GM12864 (cell line): ENCODE measurements around the gene OSTC.

Experiments used
- DNase-seq: peaks from one replicate; pipeline ENCODE4 v3.0.0-alpha.2; 2011; ENCODE audit warnings: low read depth
- H3K4me3 ChIP-seq: 2 replicates; pipeline ENCODE4 v1.5.1; 2011; ENCODE audit warnings: mild to moderate bottlenecking, low read depth, low read length, control low read depth
- CTCF ChIP-seq: IDR thresholded peaks from 2 replicates; pipeline ENCODE4 v1.5.1; 2011; ENCODE audit warnings: low read depth, mild to moderate bottlenecking, moderate library complexity, low read length, control low read depth, inconsistent platforms; ENCODE audit errors: missing control alignments

The OSTC gene

DNA sequence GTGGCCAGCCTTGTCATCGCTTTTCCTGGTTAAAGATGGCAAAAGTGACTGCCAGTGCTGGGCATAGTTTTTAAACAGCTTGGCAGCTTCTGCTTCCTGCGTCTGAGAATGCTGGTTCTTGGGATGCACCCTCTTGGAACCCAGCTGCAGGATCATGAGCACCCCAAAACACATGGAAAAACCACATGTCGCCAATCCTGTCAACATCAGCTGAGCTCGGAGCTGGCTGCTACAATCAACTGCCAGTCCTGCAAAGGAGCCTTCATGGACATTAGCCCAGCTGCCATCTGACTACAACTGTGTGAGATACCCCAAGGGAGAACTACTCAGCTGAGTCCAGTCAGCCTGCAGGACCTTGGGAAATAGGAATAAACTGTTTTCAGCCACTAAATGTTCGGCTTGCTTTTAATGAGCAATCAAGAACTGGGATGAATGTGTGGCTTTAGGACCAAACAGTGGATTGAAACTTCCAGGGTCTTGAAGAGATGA, 31.0 kb downstream of the OSTC start:
- DNase-seq: no peak
- no peak overlapping the region for H3K4me3 ChIP-seq
- no peak for TF ChIP-seq CTCF

- TF ChIP-seq CTCF: no peak
- DNase-seq: no peak
- H3K4me3 ChIP-seq: no peak overlapping the region
Measured at GRCh38 chr4:108683479-108683878, 33.1 kb downstream of the OSTC start.

- TF ChIP-seq CTCF: no peak
- DNase-seq: no peak
Measured at GRCh38 chr4:108685036-108685686, 34.8 kb downstream of the OSTC start.

DNA sequence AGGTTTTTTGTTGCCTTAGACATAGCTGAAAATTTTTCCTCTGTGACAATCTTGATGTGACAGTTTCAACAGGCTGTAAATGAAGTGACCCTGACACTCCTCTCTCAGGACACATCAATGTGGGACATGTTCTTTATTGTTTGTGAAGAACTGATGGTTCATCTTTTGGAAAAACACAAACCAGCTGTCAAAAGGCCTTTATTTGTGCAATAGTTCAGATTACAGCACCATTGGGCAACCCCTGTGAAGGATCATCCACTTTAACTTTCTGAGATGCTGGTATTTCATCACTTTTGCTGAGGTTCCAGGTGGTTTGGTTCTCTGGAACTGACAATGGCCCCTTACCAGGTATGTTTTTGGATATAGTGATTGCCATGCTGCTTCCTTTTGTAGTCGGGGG, 40.3 kb downstream of the OSTC start:
- DNase-seq: no peak
- H3K4me3 ChIP-seq: no peak overlapping the region
- no peak for TF ChIP-seq CTCF

More at GRCh38 chr4:108685036-108685686, 34.8 kb downstream of the OSTC start:
- no peak overlapping the region for H3K4me3 ChIP-seq

DNA sequence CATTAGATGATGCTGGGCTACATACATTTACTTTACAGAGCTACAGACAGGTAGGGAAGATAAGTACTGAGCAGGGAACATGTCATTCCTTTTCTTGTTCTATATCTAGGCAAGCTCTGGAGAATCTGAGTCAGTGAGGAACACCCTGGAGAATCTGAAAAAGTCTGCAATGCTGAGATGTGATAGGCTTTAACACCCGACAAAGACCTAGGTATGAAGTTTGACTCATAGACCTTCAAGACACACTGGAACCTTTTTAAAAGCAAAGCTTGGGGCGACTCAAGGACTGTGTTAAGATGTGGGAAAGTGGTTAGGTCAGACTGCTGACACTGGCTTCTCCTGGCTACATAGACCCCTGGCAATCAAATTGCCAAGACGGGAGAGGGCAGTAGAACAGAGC, 42.8 kb downstream of the OSTC start:
- no peak for TF ChIP-seq CTCF
- H3K4me3 ChIP-seq: no peak overlapping the region
- no peak for DNase-seq

DNA sequence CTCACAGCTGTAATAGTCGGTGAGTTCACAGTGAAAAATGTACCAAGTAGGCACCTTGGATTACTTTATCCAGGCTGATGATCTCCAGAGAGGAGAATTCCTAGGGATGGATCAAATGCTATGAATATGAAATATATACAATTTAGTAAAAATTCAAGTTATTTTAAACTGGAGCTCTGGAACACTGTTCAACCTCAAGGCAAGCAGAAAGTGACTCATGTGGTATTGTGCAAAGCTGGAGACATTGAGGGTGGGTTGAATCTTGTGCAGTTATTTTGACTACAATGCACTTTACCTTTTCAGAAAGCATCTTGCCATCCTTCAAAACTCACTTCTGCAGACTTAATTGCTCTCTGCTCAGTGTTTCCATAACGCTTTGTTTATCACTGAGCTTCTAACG, 43.4 kb downstream of the OSTC start:
- no peak for DNase-seq
- TF ChIP-seq CTCF: no peak
- no peak overlapping the region for H3K4me3 ChIP-seq

DNA sequence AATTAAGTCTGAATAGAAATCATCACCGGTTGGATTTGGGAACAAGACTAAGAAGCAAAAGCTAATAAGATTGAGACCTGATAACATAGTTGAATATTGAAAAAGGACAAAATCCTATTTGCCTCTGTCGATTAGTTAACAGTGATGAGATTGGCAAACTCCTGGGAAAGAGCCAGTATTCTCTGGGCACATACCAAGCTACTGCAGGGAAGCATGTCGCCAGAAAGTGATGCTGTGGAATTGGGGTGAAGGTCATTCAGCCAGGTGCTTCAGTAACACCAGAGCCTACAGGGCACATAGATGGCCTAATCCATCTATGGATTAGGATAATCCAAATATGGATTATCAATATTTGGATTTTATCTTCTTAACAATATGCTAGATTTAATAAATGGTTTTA, 44.0 kb downstream of the OSTC start:
- no peak for DNase-seq
- TF ChIP-seq CTCF: no peak
- H3K4me3 ChIP-seq: no peak overlapping the region
